Liver (tissue), 9 donors: Measurements from ENCODE around the gene LILRA6. TPM values are rescaled to one million over a fixed set of nuclear protein-coding genes. Genes with fewer than 3 reads are reported as not detected.
"Not testable (repeated sequence)": the region's sequence is repeated elsewhere in the genome, so short reads cannot be mapped to it uniquely, and the experiment has no call there.

Experiments used
- DNase-seq: peaks from one replicate; pipeline ENCODE4 v3.0.0-alpha.2; 2017; ENCODE audit warnings: low spot score
- H3K27ac ChIP-seq, 2 donors: one replicate each; pipeline ENCODE4 v1.7.0; 2013; ENCODE audit warnings: inconsistent platforms in 2 of 2, low read length in 2 of 2, control low read depth in 1 of 2, low read depth in 1 of 2, mild to moderate bottlenecking in 1 of 2
- H3K27me3 ChIP-seq, 4 donors: one replicate each; pipeline versions ENCODE4 v1.6.1 to v1.7.0; 2013; ENCODE audit warnings: low read length in 3 of 4, inconsistent platforms in 1 of 4, mild to moderate bottlenecking in 1 of 4, moderate library complexity in 1 of 4; ENCODE audit not compliant: control insufficient read depth in 4 of 4, insufficient read depth in 4 of 4
- H3K36me3 ChIP-seq, 4 donors: one replicate each; pipeline versions ENCODE4 v1.6.1 to v1.7.0; 2013; ENCODE audit warnings: low read length in 3 of 4, mild to moderate bottlenecking in 3 of 4, low read depth in 1 of 4, moderate library complexity in 1 of 4; ENCODE audit not compliant: control insufficient read depth in 4 of 4, insufficient read depth in 3 of 4
- H3K4me1 ChIP-seq, 4 donors: one replicate each; pipeline versions ENCODE4 v1.6.1 to v1.7.0; 2013; ENCODE audit warnings: low read length in 3 of 4, mild to moderate bottlenecking in 3 of 4, moderate library complexity in 1 of 4; ENCODE audit not compliant: control insufficient read depth in 4 of 4, insufficient read depth in 4 of 4
- H3K4me3 ChIP-seq, 3 donors: one replicate each; pipeline versions ENCODE4 v1.6.1 to v1.7.0; 2013; ENCODE audit warnings: low read length in 3 of 3, control low read depth in 1 of 3, low read depth in 1 of 3, mild to moderate bottlenecking in 1 of 3
- H3K9ac ChIP-seq, 2 donors: one replicate each; pipeline ENCODE4 v1.7.0; 2013; ENCODE audit warnings: low read length in 2 of 2, mild to moderate bottlenecking in 2 of 2, moderate library complexity in 2 of 2, control low read depth in 1 of 2, low read depth in 1 of 2
- H3K9me3 ChIP-seq, 4 donors: one replicate each; pipeline versions ENCODE4 v1.6.1 to v1.7.0; 2013; ENCODE audit warnings: low read length in 3 of 4; ENCODE audit not compliant: control insufficient read depth in 4 of 4
- ATF3 ChIP-seq: IDR thresholded peaks from 2 replicates; pipeline ENCODE4 v1.6.1; 2016; ENCODE audit warnings: antibody characterized with exemption
- CTCF ChIP-seq: fragments of 150-350 bp; IDR thresholded peaks from 2 replicates; pipeline ENCODE4 v1.5.1; 2017; ENCODE audit warnings: improper control_type of control experiment, low read depth, low read length; ENCODE audit not compliant: missing input control
- EGR1 ChIP-seq, 2 donors: IDR thresholded peaks; 2 replicates each; pipeline ENCODE4 v1.6.1; 2016 to 2018; ENCODE audit warnings: antibody characterized with exemption in 2 of 2, low read depth in 2 of 2
- FOXA1 ChIP-seq: IDR thresholded peaks from 2 replicates; pipeline ENCODE4 v1.6.1; 2016; ENCODE audit warnings: antibody characterized with exemption
- FOXA2 ChIP-seq: IDR thresholded peaks from 2 replicates; pipeline ENCODE4 v1.6.1; 2016; ENCODE audit warnings: antibody characterized with exemption
- GABPA ChIP-seq, 2 donors: IDR thresholded peaks in 1 of 2; conservative IDR thresholded peaks in 1 of 2; 2 replicates each; pipeline ENCODE4 v1.6.1; 2016; ENCODE audit warnings: antibody characterized with exemption in 2 of 2, mild to moderate bottlenecking in 1 of 2, moderate library complexity in 1 of 2
- HNF4A ChIP-seq, 2 donors: conservative IDR thresholded peaks; 2 replicates each; pipeline ENCODE4 v1.6.1; 2016; ENCODE audit warnings: antibody characterized with exemption in 2 of 2, mild to moderate bottlenecking in 2 of 2
- HNF4G ChIP-seq: IDR thresholded peaks from 2 replicates; pipeline ENCODE4 v1.6.1; 2016; ENCODE audit warnings: antibody characterized with exemption
- JUND ChIP-seq, 2 donors: IDR thresholded peaks; 2 replicates each; pipeline ENCODE4 v1.6.1; 2016; ENCODE audit warnings: antibody characterized with exemption in 2 of 2
- MAX ChIP-seq: IDR thresholded peaks from 2 replicates; pipeline ENCODE4 v1.6.1; 2016; ENCODE audit warnings: antibody characterized with exemption
- NR2F2 ChIP-seq: IDR thresholded peaks from 2 replicates; pipeline ENCODE4 v1.6.1; 2016; ENCODE audit warnings: antibody characterized with exemption
- RAD21 ChIP-seq, 2 donors: IDR thresholded peaks; 2 replicates each; pipeline ENCODE4 v1.6.1; 2016; ENCODE audit warnings: antibody characterized with exemption in 2 of 2, mild to moderate bottlenecking in 2 of 2
- REST ChIP-seq: IDR thresholded peaks from 2 replicates; pipeline ENCODE4 v1.6.1; 2016; ENCODE audit warnings: antibody characterized with exemption, mild to moderate bottlenecking
- RXRA ChIP-seq, 2 donors: IDR thresholded peaks; 2 replicates each; pipeline ENCODE4 v1.6.1; 2017 to 2018; ENCODE audit warnings: antibody characterized with exemption in 2 of 2, mild to moderate bottlenecking in 1 of 2
- SP1 ChIP-seq: IDR thresholded peaks from 2 replicates; pipeline ENCODE4 v1.6.1; 2018; ENCODE audit warnings: antibody characterized with exemption, mild to moderate bottlenecking
- TAF1 ChIP-seq: conservative IDR thresholded peaks from 2 replicates; pipeline ENCODE4 v1.6.1; 2016; ENCODE audit warnings: antibody characterized with exemption, mild to moderate bottlenecking
- YY1 ChIP-seq: IDR thresholded peaks from 2 replicates; pipeline ENCODE4 v1.6.1; 2016; ENCODE audit warnings: antibody characterized with exemption, mild to moderate bottlenecking
- ZBTB33 ChIP-seq: IDR thresholded peaks from 2 replicates; pipeline ENCODE4 v1.6.1; 2016; ENCODE audit warnings: antibody characterized with exemption
- WGBS: extraction: QIAGEN DNeasy Blood & Tissue Kit; methylation state at CpG from one replicate; pipeline ENCODE4 v1.1.7; 2013; 5-methylcytosine and 5-hydroxymethylcytosine counted together
- polyA plus RNA-seq, 2 donors: library from polyadenylated mRNA; stranded (reverse) in 1 of 2; unstranded in 1 of 2; fragments of 200-250 nt in 1 of 2; fragments of >200 nt in 1 of 2; fragmentation: Nextera tagmentation in 1 of 2; extraction: Ambion mirVana in 1 of 2; gene quantifications; one replicate each; pipeline versions ENCODE4 v1.2.1 to v1.2.3, GENCODE V29; 2013 to 2015
- total RNA-seq, 2 donors: library from RNA; depleted of rRNA; stranded (reverse); fragments of >200 nt; gene quantifications; one replicate each; pipeline ENCODE4 v1.2.3, GENCODE V29; 2014
- donor health status: healthy.
- donor health status: healthy.
- donor health status: healthy.
- donor health status: healthy.
- donor health status: healthy.

Gene LILRA6
- total and polyA plus RNA-seq, 4 donors = 1.0 to 2.8 (median 1.7) TPM

GRCh38 chr19:54207983-54208783, 34.4 kb downstream of the LILRA6 start (continued):
- TF ChIP-seq MAX = peak; percentile 87

- no peak overlapping the region for H3K4me3 ChIP-seq
- H3K9me3 ChIP-seq = no peaks in the 10 kb centered on the region
- no peak for TF ChIP-seq JUND (IDR thresholded peaks at IDR 0.05)
- no peak for TF ChIP-seq YY1
- no peak for TF ChIP-seq SP1
- TF ChIP-seq RAD21 (IDR thresholded peaks at IDR 0.05) = no peak
- no peak for TF ChIP-seq EGR1 (IDR thresholded peaks at IDR 0.05; ENCODE audit: low read depth in 2 of 2)
- TF ChIP-seq REST = no peak
- no peak for TF ChIP-seq HNF4G
- TF ChIP-seq MAX = no peak
- no peak for TF ChIP-seq FOXA1
- TF ChIP-seq ZBTB33 = no peak
- no peak for TF ChIP-seq CTCF
- no peak for TF ChIP-seq RXRA (IDR thresholded peaks at IDR 0.05)
- no peak for TF ChIP-seq HNF4A (conservative IDR thresholded peaks at IDR 0.05)
- no peak for TF ChIP-seq GABPA (IDR thresholded peaks at IDR 0.05 in 1 of 2, conservative IDR thresholded peaks at IDR 0.05 in 1 of 2)
- TF ChIP-seq ATF3 = no peak
- TF ChIP-seq FOXA2 = no peak
- no peak for TF ChIP-seq TAF1
- TF ChIP-seq NR2F2 = no peak
- peaks cover 20 to 42% (median 28%) of the 10 kb centered on the region in 4 donors for H3K36me3 ChIP-seq
- no peaks in the 10 kb centered on the region for H3K27me3 ChIP-seq
- H3K27ac ChIP-seq = peak overlapping the region; percentile 88 to 94
- H3K9ac ChIP-seq = peak overlapping the region in 1 of 2 donors; percentile 24
- H3K4me1 ChIP-seq = peaks cover 31 to 89% (median 74%) of the 10 kb centered on the region in 4 donors
- WGBS = 68% methylated on average over 5 of the region's 5 CpGs
- no peak for DNase-seq
Observed at GRCh38 chr19:54207676-54207982, 35.0 kb downstream of the LILRA6 start.

- WGBS = 79% methylated on average over 23 of the region's 23 CpGs
- not testable (repeated sequence) for DNase-seq, H3K9me3 ChIP-seq, H3K4me3 ChIP-seq, H3K27me3 ChIP-seq
- Histone ChIP-seq H3K9ac (peak overlapping the region in 1 of 2 donors; percentile 36), H3K4me1 (peaks cover 31 to 94% (median 79%) of the 10 kb centered on the region in 4 donors), H3K27ac (peak overlapping the region; percentile 88 to 94), H3K36me3 (peaks cover 20 to 46% (median 31%) of the 10 kb centered on the region in 4 donors)
Observed at GRCh38 chr19:54207193-54207592, 35.4 kb downstream of the LILRA6 start.
